Neural crest cell (in vitro differentiated cells): Measurements from ENCODE around the gene KRT32. TPM values are rescaled to one million over a fixed set of nuclear protein-coding genes. Genes with fewer than 3 reads are reported as not detected.

ENCODE experiments used
- DNase-seq: peaks from one replicate; pipeline ENCODE4 v3.0.0; 2021; ENCODE audit warnings: low read depth, mixed read lengths, low spot score
- H3K27ac Mint-ChIP-seq: one replicate; pipeline ENCODE4 v1.8.0; 2021; ENCODE audit warnings: mild to moderate bottlenecking, mixed read lengths; ENCODE audit not compliant: unreplicated experiment
- H3K27me3 Mint-ChIP-seq: 2 replicates; pipeline ENCODE4 v1.8.0; 2021; ENCODE audit warnings: low read depth, mild to moderate bottlenecking, mixed read lengths
- H3K36me3 Mint-ChIP-seq: 2 replicates; pipeline ENCODE4 v1.8.0; 2021; ENCODE audit warnings: low read depth, mild to moderate bottlenecking, mixed read lengths
- H3K4me1 Mint-ChIP-seq: 2 replicates; pipeline ENCODE4 v1.8.0; 2021; ENCODE audit warnings: mixed read lengths
- H3K4me3 Mint-ChIP-seq: one replicate; pipeline ENCODE4 v1.8.0; 2021; ENCODE audit warnings: mild to moderate bottlenecking, mixed read lengths
- H3K9me3 Mint-ChIP-seq: 2 replicates; pipeline ENCODE4 v1.8.0; 2021; ENCODE audit warnings: mixed read lengths
- microRNA-seq: library from miRNA; unstranded; fragments of <30 nt; microRNA quantifications from one replicate; pipeline ENCODE4, GENCODE V29; 2020
- total RNA-seq: library from RNA; stranded (reverse); gene quantifications from 2 replicates; pipeline ENCODE4 v1.2.1, GENCODE V29; 2021
- TF ChIP-seq, protein P1 (sequence below): fragments of 200-600 bp; sonication (generic); conservative IDR thresholded peaks from 2 replicates; pipeline ENCODE4 v1.5.0; 2021; ENCODE audit warnings: antibody characterized with exemption, mild to moderate bottlenecking

KRT32 gene
- total RNA-seq, 1 donor from 2014 or later = not detected

GRCh38 chr17:41415411-41415810 is 51.8 kb downstream of the KRT32 start:
- Mint-ChIP-seq H3K36me3 (no peaks in the 10 kb centered on the region), H3K4me1 (peaks cover 40% of the 10 kb centered on the region)

GRCh38 chr17:41413982-41414381 is 53.2 kb downstream of the KRT32 start:
- no peak overlapping the region for H3K4me3 Mint-ChIP-seq
- H3K36me3 Mint-ChIP-seq = no peaks in the 10 kb centered on the region
- TF ChIP-seq, protein P1, sequence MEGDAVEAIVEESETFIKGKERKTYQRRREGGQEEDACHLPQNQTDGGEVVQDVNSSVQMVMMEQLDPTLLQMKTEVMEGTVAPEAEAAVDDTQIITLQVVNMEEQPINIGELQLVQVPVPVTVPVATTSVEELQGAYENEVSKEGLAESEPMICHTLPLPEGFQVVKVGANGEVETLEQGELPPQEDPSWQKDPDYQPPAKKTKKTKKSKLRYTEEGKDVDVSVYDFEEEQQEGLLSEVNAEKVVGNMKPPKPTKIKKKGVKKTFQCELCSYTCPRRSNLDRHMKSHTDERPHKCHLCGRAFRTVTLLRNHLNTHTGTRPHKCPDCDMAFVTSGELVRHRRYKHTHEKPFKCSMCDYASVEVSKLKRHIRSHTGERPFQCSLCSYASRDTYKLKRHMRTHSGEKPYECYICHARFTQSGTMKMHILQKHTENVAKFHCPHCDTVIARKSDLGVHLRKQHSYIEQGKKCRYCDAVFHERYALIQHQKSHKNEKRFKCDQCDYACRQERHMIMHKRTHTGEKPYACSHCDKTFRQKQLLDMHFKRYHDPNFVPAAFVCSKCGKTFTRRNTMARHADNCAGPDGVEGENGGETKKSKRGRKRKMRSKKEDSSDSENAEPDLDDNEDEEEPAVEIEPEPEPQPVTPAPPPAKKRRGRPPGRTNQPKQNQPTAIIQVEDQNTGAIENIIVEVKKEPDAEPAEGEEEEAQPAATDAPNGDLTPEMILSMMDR = no peak
- no peak overlapping the region for H3K27ac Mint-ChIP-seq
- DNase-seq = no peak
- peaks cover 2% of the 10 kb centered on the region for H3K9me3 Mint-ChIP-seq
- H3K27me3 Mint-ChIP-seq = no peaks in the 10 kb centered on the region
- peaks cover 46% of the 10 kb centered on the region for H3K4me1 Mint-ChIP-seq

More at GRCh38 chr17:41415411-41415810, 51.8 kb downstream of the KRT32 start:
- Mint-ChIP-seq H3K4me3 (no peak overlapping the region), H3K27me3 (no peaks in the 10 kb centered on the region), H3K9me3 (peaks cover 2% of the 10 kb centered on the region), H3K27ac (no peak overlapping the region)
- TF ChIP-seq, protein P1 = no peak
- no peak for DNase-seq

- H3K4me1 Mint-ChIP-seq = peaks cover 46% of the 10 kb centered on the region
- no peaks in the 10 kb centered on the region for H3K27me3 Mint-ChIP-seq
- H3K36me3 Mint-ChIP-seq = no peaks in the 10 kb centered on the region
- TF ChIP-seq, protein P1 = no peak
- no peak for DNase-seq
- H3K9me3 Mint-ChIP-seq = peaks cover 2% of the 10 kb centered on the region
- H3K4me3 Mint-ChIP-seq = no peak overlapping the region
- H3K27ac Mint-ChIP-seq = no peak overlapping the region
Measured at GRCh38 chr17:41413353-41413957, 53.7 kb downstream of the KRT32 start.

GRCh38 chr17:41411072-41411840 is 55.9 kb downstream of the KRT32 start:
- Mint-ChIP-seq H3K36me3 (no peaks in the 10 kb centered on the region), H3K4me1 (peaks cover 38% of the 10 kb centered on the region), H3K4me3 (no peak overlapping the region), H3K27me3 (no peaks in the 10 kb centered on the region), H3K27ac (no peak overlapping the region), H3K9me3 (peaks cover 2% of the 10 kb centered on the region)
- TF ChIP-seq, protein P1 = no peak
- no peak for DNase-seq

Small RNA genes within 50 kb of the gene (microRNA-seq; reads per million reads assigned to microRNA genes)
- gene MIR6510 = not detected

Other genes with a start within 250 kb of the KRT32 start
- gene KRTAP9-2, start 240.7 kb downstream of the KRT32 start, total RNA-seq = not detected in 2 replicates
- gene KRTAP9-3, start 234.9 kb downstream of the KRT32 start, total RNA-seq = not detected in 2 replicates
- not detected in 2 replicates for gene KRTAP9-8, start 229.4 kb downstream of the KRT32 start, total RNA-seq
- not detected in 2 replicates for gene KRTAP9-4, start 217.7 kb downstream of the KRT32 start, total RNA-seq
- not detected in 2 replicates for gene KRTAP9-9, start 212.0 kb downstream of the KRT32 start, total RNA-seq
- not detected in 2 replicates for gene KRTAP9-6, start 202.0 kb downstream of the KRT32 start, total RNA-seq
- not detected in 2 replicates for gene KRTAP9-7, start 191.7 kb downstream of the KRT32 start, total RNA-seq
- not detected in 2 replicates for gene KRTAP29-1, start 164.5 kb downstream of the KRT32 start, total RNA-seq
- not detected in 2 replicates for gene KRTAP16-1, start 158.1 kb downstream of the KRT32 start, total RNA-seq
- not detected in 2 replicates for gene KRTAP17-1, start 151.7 kb downstream of the KRT32 start, total RNA-seq
- gene KRT33A, start 116.6 kb downstream of the KRT32 start, total RNA-seq = not detected in 2 replicates
- not detected in 2 replicates for gene KRT33B, start 97.6 kb downstream of the KRT32 start, total RNA-seq
- not detected in 2 replicates for gene KRT34, start 85.1 kb downstream of the KRT32 start, total RNA-seq
- not detected in 2 replicates for gene KRT31, start 69.8 kb downstream of the KRT32 start, total RNA-seq
- not detected in 2 replicates for gene KRT37, start 42.8 kb downstream of the KRT32 start, total RNA-seq
- not detected in 2 replicates for gene KRT38, start 26.4 kb downstream of the KRT32 start, total RNA-seq
- gene KRT35, start 13.8 kb upstream of the KRT32 start, total RNA-seq = not detected in 2 replicates
- gene KRT36, start 22.5 kb upstream of the KRT32 start, total RNA-seq = not detected in 2 replicates
- not detected in 2 replicates for gene KRT13, start 38.2 kb upstream of the KRT32 start, total RNA-seq
- not detected in 2 replicates for gene KRT15, start 51.5 kb upstream of the KRT32 start, total RNA-seq
- 0.35 and 0.80 TPM in 2 replicates for gene KRT19, start 60.9 kb upstream of the KRT32 start, total RNA-seq
- gene KRT9, start 104.7 kb upstream of the KRT32 start, total RNA-seq = not detected in 2 replicates
- not detected in 2 replicates for gene KRT14, start 119.5 kb upstream of the KRT32 start, total RNA-seq
- not detected in 2 replicates for gene KRT16, start 145.4 kb upstream of the KRT32 start, total RNA-seq
- gene KRT17, start 157.2 kb upstream of the KRT32 start, total RNA-seq = not detected in 2 replicates
- gene EIF1, start 221.5 kb upstream of the KRT32 start, total RNA-seq = 617 and 620 TPM in 2 replicates
- not detected in 2 replicates for gene GAST, start 244.9 kb upstream of the KRT32 start, total RNA-seq